Nephron progenitor cell (in vitro differentiated cells): ENCODE measurements around the gene PAIP1.
"Not testable (repeated sequence)": the region's sequence is repeated elsewhere in the genome, so short reads cannot be mapped to it uniquely, and the experiment has no call there.

Experiments
- DNase-seq: peaks from one replicate; pipeline ENCODE4 v3.0.0; 2021
- H3K27ac Mint-ChIP-seq: 2 replicates; pipeline ENCODE4 v1.8.0; 2021; ENCODE audit warnings: mild to moderate bottlenecking, moderate library complexity, mixed read lengths
- H3K27me3 Mint-ChIP-seq: 2 replicates; pipeline ENCODE4 v1.8.0; 2021; ENCODE audit warnings: mild to moderate bottlenecking, low read depth, mixed read lengths; ENCODE audit not compliant: poor library complexity
- H3K36me3 Mint-ChIP-seq: 2 replicates; pipeline ENCODE4 v1.8.0; 2021; ENCODE audit warnings: low read depth, mixed read lengths
- H3K4me1 Mint-ChIP-seq: 2 replicates; pipeline ENCODE4 v1.8.0; 2021; ENCODE audit warnings: mixed read lengths
- H3K4me3 Mint-ChIP-seq: 2 replicates; pipeline ENCODE4 v1.8.0; 2021; ENCODE audit warnings: mild to moderate bottlenecking, moderate library complexity, mixed read lengths
- H3K9me3 Mint-ChIP-seq: 2 replicates; pipeline ENCODE4 v1.8.0; 2021; ENCODE audit warnings: mild to moderate bottlenecking, moderate library complexity, mixed read lengths
- CTCF ChIP-seq: fragments of 200-600 bp; sonication (generic); IDR thresholded peaks from 2 replicates; pipeline ENCODE4 v1.5.0; 2021; ENCODE audit warnings: antibody characterized with exemption

PAIP1 gene

DNA sequence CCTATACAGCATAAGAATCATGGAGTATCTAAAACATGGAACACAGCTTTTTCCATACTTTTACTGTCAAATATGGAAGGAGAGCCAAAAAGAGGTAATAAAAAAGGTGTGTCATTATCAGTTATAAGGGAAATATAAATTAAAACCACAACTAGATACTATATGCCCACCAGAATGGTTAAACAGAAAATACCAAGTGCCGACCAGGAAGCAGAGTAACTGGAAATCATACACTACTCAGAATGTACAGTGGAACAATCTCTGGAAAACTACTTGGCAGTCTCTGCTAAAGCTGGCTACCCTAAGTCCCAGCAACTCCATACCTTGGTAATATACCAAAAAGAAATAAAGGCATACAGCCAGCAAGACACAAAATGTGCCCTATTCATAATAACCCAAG, 2.4 kb downstream of the PAIP1 start:
- Mint-ChIP-seq H3K27ac (no peak overlapping the region), H3K9me3 (no peaks in the 10 kb centered on the region), H3K4me3 (no peak overlapping the region), H3K4me1 (peaks cover 7% of the 10 kb centered on the region), H3K36me3 (peaks cover 2% of the 10 kb centered on the region), H3K27me3 (peaks cover 3% of the 10 kb centered on the region)
- no peak for DNase-seq
- no peak for TF ChIP-seq CTCF

- H3K27ac Mint-ChIP-seq = no peak overlapping the region
- peaks cover 8% of the 10 kb centered on the region for H3K36me3 Mint-ChIP-seq
- no peak overlapping the region for H3K4me3 Mint-ChIP-seq
- peaks cover 11% of the 10 kb centered on the region for H3K4me1 Mint-ChIP-seq
- DNase-seq = no peak
- no peaks in the 10 kb centered on the region for H3K9me3 Mint-ChIP-seq
- H3K27me3 Mint-ChIP-seq = peaks cover 3% of the 10 kb centered on the region
- TF ChIP-seq CTCF = no peak
Measured at GRCh38 chr5:43553381-43553780, 3.5 kb downstream of the PAIP1 start.

- no peak for TF ChIP-seq CTCF
- Mint-ChIP-seq H3K9me3 (no peaks in the 10 kb centered on the region), H3K36me3 (peaks cover 23% of the 10 kb centered on the region), H3K4me3 (no peak overlapping the region), H3K4me1 (peaks cover 11% of the 10 kb centered on the region), H3K27me3 (no peaks in the 10 kb centered on the region), H3K27ac (no peak overlapping the region)
- DNase-seq = no peak
Measured at GRCh38 chr5:43551731-43552130, 5.1 kb downstream of the PAIP1 start.

DNA sequence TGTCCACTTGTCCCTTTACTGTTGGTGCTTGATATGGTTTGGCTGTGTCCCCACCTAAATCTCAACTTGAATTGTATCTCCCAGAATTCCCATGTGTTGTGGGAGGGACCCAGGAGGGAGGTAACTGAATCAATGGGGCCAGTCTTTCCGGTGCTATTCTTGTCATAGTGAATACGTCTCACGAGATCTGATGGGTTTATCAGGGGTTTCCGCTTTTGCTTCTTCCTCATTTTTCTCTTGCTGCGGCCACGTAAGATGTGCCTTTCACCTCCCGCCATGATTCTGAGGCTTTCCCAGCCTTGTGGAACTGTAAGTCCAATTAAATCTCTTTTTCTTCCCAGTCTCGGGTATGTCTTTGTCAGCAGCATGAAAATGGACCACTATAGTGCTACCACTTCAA, 7.6 kb downstream of the PAIP1 start:
- H3K27me3 Mint-ChIP-seq, H3K9me3 Mint-ChIP-seq, H3K4me3 Mint-ChIP-seq, DNase-seq: not testable (repeated sequence)
- Mint-ChIP-seq H3K36me3 (peaks cover 48% of the 10 kb centered on the region), H3K4me1 (peaks cover 11% of the 10 kb centered on the region), H3K27ac (peak overlapping the region; percentile 68)

DNA sequence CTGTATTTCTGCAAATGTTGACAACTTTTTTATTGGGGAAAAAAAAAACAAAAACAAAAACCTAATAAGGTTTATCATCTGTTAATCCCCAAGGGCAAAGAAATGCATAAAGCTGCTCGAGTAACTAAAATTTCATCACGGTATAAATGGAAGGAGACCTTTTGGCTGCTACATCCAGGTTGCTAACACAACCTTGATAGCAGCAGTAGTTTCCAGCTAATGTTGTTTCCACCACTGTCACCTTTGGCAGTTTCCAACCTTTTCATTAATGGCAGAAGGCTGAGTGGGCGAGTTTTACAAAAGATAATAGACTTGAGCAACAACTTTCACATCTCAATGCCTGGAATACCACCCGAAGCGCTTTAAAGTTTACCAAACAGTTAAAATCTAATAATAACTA, 8.5 kb downstream of the PAIP1 start:
- Mint-ChIP-seq H3K36me3 (peaks cover 54% of the 10 kb centered on the region), H3K27ac (peak overlapping the region; percentile 14), H3K4me1 (peaks cover 11% of the 10 kb centered on the region), H3K27me3 (no peaks in the 10 kb centered on the region), H3K4me3 (no peak overlapping the region), H3K9me3 (no peaks in the 10 kb centered on the region)
- no peak for DNase-seq
- no peak for TF ChIP-seq CTCF

GRCh38 chr5:43547532-43547931, 9.3 kb downstream of the PAIP1 start:
- TF ChIP-seq CTCF = no peak
- Mint-ChIP-seq H3K27ac (no peak overlapping the region), H3K9me3 (no peaks in the 10 kb centered on the region), H3K4me1 (peaks cover 11% of the 10 kb centered on the region), H3K36me3 (peaks cover 62% of the 10 kb centered on the region), H3K27me3 (no peaks in the 10 kb centered on the region), H3K4me3 (no peak overlapping the region)
- DNase-seq = no peak
